Germinal center (tissue), 1 donor: ENCODE data around the gene GRIK4.

Experiments
- DNase-seq: peaks from one replicate; pipeline ENCODE4 v3.0.0; 2012; ENCODE audit warnings: mixed read lengths, low spot score

The GRIK4 gene

DNA sequence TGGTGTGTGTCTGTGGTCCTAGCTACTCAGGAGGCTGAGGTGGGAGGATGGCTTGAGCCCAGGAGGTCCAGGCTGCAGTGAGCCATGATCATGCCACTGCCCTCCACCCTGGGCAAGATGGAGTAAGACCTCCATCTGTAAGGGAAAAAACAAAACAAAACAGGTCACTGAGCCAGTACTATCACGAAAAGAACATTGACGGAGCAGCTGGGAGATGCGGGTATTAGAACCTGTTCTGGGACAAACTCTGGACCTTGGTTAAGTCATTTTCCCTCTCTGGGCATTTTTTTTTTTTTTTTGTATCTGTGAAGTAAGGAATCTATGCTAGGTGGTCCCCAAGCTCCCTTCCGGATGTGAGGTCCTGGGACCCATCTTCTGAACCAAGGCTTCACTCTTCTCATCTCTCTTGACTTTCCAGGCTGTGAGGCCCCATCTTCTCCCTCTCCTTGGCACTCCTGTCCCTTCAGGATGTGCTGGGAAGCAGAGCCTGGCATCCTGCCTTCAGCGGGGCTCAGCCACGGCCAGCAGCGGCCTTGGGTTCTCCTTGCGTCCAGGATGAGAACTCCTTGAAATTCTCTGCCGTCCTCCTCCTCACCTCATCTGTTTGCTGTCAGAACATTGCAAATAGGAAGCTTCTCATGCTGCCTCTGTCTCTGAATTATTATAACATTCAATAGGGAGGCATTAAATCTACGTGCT, 130.8 kb downstream of the GRIK4 start:
- DNase-seq: no peak

DNA sequence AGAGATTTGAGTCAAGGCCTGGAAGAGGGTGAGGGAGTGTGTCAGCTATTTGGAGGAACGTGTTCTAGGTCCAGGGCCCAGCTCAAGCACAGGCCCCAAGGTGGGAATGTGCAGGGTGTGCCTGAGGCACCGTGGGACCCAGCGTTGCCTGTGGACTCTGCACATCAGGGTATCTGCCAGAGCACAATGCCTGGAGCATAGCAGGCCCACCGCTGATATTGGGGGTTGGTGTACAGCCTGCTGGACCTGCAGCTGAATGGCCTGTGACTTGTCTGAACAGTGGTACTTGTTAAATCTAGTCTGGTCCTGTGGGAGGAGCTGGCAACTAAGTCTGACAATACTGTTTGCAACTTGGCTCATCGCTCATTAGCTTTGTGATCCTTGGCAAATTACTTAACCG, 131.7 kb downstream of the GRIK4 start:
- DNase-seq: no peak

DNA sequence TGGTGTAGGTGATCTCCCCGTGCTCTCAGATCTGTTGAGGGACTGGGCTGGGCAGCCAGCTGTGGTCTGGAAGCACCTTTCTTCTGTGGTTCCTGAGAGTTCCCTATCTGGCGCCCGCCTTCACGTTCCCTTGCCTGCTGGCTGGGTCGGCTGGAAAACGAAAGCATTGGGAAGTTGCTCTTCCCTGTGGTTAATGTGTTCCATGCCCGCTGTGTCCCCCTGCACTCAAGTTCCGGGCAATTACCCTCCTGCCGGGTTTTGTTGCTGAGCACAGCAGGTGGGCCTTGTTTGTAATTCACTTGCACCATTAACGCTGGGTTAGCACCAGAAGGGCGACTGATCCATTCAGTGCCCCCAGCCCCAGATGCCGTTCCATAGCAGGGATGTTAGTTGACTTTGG, 134.1 kb downstream of the GRIK4 start:
- DNase-seq: no peak

GRCh38 chr11:120646206-120646605, 134.7 kb downstream of the GRIK4 start:
- DNase-seq: no peak

DNA sequence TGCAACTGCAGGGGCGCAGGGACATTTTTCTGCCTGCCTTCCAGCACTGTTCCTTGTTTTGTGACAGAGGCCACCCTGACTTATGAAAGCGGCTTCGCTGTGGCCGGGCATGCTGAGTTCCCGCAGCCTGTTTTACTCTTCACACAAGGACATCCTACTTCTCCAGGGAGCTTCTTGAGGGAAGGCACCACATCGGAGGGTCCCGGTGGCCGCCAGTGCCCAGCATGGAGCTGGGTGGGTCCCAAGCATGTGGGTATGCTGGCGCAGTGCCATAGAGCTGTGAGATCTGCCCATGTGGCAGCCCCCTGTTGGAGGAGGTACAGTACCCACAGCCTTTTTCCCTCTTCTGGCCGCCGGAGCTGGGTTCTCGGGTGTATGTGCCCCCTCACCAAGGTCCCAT, 136.1 kb downstream of the GRIK4 start:
- no peak for DNase-seq

DNA sequence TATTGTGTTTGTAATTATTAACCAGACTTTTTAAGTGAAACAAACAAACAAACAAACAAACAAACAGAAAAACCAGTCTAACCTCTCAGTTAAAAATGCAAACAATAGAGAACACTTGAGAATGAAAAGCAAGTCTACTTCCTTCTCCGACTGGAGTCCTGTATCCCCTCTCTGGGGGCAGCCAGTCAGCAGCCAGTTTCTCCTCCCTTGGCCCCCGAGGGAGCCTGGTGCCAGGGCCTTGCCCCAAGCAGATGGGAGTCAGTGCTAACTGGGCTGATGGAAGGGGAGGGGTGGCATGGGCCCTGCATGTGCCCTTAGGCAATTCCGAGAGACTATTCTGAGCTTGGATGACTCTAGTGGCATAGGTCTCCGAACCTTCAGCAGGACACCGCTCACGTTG, 137.2 kb downstream of the GRIK4 start:
- DNase-seq: no peak

DNA sequence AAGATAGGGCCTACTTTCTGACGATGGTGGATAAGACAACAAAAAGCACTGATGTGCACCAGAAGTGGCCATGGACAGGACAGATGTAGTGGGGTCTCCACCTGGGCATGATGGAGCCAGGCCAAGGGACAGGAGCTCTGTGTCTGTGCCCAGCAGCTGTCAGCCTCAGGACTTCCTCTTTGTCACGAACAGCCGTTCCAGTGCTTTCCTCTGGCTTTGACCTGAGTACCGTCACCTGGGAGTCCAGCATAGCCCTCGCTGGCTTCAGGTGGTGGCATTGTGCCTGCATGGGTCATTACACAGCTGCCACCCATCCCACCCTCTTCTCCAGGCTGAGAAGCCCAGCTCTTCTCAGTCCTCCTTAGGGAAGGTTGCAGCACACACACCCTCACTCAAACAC, 137.8 kb downstream of the GRIK4 start:
- DNase-seq: no peak

DNA sequence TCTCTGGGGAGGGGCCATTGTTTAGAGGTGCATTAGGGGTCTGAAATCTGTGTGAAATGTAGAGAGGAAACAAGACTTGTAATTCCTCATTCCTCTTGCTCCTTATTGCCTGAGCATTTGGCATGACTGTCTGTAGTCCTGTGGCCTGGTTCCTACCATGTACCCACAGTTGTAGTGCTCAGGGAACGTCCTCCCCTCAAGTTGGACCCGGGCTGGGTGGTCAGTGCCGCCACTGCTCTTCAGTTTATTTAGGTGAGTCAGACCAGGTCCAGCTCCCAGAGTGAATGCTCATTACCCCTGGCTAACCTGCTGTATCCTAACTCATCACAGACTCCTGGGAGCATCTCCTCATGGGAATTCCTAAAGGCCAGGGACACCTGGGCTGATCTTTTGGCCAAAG, 139.8 kb downstream of the GRIK4 start:
- no peak for DNase-seq

DNA sequence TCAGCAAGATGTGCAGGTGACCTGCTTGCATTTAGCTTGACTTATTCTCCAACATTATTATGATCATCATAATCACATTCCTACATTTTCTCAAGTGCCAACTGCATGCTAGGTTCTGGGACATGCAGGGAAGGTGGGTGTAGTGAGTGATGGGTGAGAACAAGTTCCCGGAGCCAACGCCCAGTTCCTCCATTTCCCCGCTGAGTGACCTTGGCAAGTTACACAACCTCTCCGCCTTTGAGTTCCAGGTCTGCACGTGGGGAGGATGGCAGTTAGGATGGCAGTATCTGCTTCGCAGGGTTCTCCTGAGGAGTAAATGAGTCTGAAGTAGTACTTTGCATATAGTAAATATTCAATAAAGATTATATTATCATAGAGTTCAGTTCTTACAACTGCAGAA, 140.3 kb downstream of the GRIK4 start:
- DNase-seq: no peak

- DNase-seq: no peak
Measured at GRCh38 chr11:120652705-120653335, 141.3 kb downstream of the GRIK4 start.

GRCh38 chr11:120655589-120655988, 144.0 kb downstream of the GRIK4 start:
- no peak for DNase-seq

GRCh38 chr11:120657306-120658070, 145.9 kb downstream of the GRIK4 start:
- DNase-seq: no peak

DNA sequence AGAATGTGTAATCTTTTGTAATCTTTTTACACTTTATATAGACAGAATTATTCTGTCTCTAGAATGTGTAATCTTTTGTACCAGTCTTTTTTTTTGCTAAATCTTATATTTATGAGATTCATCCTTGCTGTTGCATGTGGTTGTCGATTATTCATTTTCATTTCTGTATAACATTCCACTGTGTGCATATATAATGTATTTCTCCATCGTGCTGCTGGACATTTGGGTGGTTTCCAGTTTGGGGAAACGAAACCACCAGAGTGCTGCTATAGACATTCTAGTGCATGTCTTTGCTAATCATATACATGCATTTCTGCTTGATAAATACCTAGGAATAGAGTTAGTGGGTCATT, 146.5 kb downstream of the GRIK4 start:
- DNase-seq: no peak

GRCh38 chr11:120659076-120659475, 147.5 kb downstream of the GRIK4 start:
- DNase-seq: no peak

DNA sequence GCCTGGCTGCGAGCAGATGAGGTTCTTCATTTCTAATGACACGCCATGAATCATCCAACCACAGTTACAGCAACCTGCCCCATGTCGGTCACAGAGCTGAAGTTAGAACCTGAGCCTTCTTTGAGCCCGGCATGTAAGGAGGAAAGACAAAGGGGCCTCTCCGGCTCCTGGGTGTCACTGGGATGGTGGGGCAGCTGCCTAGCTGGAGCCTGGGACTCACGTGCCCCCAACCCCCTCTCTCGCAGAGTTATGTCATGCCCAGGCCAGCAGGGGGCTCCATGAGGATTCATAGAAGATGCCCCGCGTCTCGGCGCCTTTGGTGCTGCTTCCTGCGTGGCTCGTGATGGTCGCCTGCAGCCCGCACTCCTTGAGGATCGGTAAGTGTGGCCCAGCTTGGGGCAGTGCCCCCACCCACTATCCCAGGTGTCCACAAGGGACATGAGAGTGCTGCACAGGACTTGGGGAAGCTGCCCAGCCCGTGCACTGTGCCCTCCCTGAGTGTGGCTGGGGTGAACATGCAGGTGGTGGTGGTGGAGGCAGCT, 148.5 kb downstream of the GRIK4 start:
- DNase-seq: peak; percentile 67

- DNase-seq: no peak
Measured at GRCh38 chr11:120662071-120662676, 150.6 kb downstream of the GRIK4 start.

GRCh38 chr11:120663142-120663541, 151.6 kb downstream of the GRIK4 start:
- DNase-seq: no peak

DNA sequence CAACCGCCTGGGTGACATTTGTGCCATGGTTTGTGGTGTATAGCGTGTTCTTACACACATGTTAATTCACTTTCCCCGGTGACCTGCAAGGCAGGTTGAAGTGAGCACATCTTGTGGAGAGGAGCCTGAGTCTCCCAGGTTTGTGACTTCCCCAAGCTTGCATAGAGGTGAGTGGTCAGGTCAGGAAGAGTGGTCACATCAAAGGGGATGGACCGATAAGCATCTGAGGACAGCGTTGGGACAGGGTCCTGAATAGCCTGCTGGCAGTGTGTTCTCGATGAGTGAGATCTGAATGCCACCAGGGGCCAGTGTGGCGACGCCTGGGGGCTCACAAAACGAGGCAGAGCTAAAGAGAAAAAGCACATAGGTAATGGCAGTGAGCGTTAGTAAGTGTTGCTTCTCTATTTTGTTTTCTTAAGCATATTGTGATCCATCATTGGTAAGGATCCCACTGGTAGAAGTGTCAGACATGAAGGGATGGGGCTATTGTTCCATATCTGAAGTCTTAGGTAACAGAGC, 154.6 kb downstream of the GRIK4 start:
- no peak for DNase-seq

DNA sequence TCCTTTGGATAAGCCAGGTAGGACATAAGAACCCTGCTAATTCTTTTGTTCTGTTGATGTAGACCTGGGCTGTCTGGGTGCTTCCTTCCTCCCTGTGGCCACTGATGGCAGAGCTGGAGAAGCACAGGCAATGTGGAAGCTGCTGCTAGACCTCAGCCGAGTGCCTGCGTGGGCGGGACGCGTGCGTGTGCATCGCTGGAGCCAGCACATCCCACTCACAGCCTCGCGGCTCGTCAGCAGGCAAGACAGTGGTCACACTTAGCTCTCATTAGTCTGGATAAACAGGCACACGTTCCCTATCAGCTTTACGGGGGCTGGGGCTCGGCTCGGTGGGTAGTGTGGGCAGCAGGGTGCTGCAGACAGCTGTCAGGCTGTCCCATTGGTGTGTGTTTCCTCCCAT, 155.7 kb downstream of the GRIK4 start:
- no peak for DNase-seq

- DNase-seq: no peak
Measured at GRCh38 chr11:120667934-120668333, 156.4 kb downstream of the GRIK4 start.

- DNase-seq: no peak
Measured at GRCh38 chr11:120668537-120668936, 157.0 kb downstream of the GRIK4 start.

- no peak for DNase-seq
Measured at GRCh38 chr11:120674542-120674941, 163.0 kb downstream of the GRIK4 start.
